Prostate gland (tissue), 2 donors: ENCODE data around the gene MEIS2.
A peak's percentile ranks its signal among the peaks of the same experiment; 100 is the strongest.

Experiments used
- POLR2A ChIP-seq: fragments of 450-650 bp; IDR thresholded peaks from one replicate; pipeline ENCODE4 v1.6.1; 2016; ENCODE audit warnings: antibody characterized with exemption, mild to moderate bottlenecking
- POLR2AphosphoS5 ChIP-seq: sonication (generic); formaldehyde crosslinking; IDR thresholded peaks from one replicate; pipeline ENCODE4 v1.6.1; 2017; ENCODE audit warnings: antibody characterized with exemption
- TF ChIP-seq, protein P1 (sequence below), 4 experiments: fragments of 200-600 bp in 2 of 4; fragments of 450-650 bp in 2 of 4; sonication (generic) in 2 of 4; IDR thresholded peaks; 1 replicate in 3 of 4; 2 replicates in 1 of 4; pipeline ENCODE4 v1.5.1; 2016 to 2019; ENCODE audit warnings: antibody characterized with exemption in 4 of 4, mild to moderate bottlenecking in 2 of 4, moderate library complexity in 2 of 4

- TF ChIP-seq, protein P1, sequence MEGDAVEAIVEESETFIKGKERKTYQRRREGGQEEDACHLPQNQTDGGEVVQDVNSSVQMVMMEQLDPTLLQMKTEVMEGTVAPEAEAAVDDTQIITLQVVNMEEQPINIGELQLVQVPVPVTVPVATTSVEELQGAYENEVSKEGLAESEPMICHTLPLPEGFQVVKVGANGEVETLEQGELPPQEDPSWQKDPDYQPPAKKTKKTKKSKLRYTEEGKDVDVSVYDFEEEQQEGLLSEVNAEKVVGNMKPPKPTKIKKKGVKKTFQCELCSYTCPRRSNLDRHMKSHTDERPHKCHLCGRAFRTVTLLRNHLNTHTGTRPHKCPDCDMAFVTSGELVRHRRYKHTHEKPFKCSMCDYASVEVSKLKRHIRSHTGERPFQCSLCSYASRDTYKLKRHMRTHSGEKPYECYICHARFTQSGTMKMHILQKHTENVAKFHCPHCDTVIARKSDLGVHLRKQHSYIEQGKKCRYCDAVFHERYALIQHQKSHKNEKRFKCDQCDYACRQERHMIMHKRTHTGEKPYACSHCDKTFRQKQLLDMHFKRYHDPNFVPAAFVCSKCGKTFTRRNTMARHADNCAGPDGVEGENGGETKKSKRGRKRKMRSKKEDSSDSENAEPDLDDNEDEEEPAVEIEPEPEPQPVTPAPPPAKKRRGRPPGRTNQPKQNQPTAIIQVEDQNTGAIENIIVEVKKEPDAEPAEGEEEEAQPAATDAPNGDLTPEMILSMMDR (IDR thresholded peaks at IDR 0.05), result no peak
- TF ChIP-seq POLR2AphosphoS5 (peak; percentile 85), POLR2A (peak; percentile 67)
These were observed at the start of gene MEIS2 for GRCh38 chr15:37100109-37100965.
